ENCODE measurements around the gene CAPNS1.
"Not testable (repeated sequence)": the region's sequence is repeated elsewhere in the genome, so short reads cannot be mapped to it uniquely, and the experiment has no call there.

The CAPNS1 gene

DNA sequence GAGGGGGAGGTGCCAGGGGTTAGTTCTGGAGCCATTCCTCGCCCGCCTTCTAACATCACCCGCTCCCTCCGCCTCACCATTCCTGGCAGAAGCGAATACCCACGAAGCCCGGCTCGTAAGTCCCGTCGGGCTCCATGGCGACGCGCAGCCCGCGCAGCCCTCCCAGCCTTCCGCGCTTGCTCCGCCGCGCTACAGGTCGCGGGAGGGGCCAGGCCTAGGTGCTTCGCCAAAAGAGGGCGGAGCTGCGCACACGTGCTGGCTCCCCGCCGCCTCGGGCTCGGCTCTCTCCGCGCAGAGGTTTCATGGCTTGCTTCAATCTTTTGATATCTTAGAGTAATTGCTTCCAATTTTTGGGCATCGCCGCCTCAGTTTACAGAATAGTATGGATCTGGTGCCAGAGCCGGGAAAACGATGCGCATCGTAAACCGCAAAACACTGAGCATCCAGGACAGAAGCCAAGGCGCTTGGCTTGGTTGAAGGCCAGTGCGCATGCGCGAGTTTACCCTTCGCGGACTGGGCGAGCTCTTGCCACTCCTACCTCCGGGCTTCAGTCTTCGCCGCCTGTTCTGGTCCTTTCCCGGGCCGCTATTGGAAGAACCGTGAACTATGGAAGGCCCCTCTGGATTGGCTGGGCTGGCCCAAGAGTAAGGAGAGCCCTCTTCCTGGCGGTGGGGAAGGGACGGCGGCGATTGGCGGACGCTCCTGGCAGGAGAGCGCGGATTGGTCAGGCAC is 25.0 kb upstream of the CAPNS1 start, which contains the start of gene POLR2I:
Gene POLR2I, minus strand, starts transcription at position 155 of the 732 bp plus-strand sequence. Its CDS starts 19 bp downstream, at position 136.
- DNase-seq, result peak; percentile 100

DNA sequence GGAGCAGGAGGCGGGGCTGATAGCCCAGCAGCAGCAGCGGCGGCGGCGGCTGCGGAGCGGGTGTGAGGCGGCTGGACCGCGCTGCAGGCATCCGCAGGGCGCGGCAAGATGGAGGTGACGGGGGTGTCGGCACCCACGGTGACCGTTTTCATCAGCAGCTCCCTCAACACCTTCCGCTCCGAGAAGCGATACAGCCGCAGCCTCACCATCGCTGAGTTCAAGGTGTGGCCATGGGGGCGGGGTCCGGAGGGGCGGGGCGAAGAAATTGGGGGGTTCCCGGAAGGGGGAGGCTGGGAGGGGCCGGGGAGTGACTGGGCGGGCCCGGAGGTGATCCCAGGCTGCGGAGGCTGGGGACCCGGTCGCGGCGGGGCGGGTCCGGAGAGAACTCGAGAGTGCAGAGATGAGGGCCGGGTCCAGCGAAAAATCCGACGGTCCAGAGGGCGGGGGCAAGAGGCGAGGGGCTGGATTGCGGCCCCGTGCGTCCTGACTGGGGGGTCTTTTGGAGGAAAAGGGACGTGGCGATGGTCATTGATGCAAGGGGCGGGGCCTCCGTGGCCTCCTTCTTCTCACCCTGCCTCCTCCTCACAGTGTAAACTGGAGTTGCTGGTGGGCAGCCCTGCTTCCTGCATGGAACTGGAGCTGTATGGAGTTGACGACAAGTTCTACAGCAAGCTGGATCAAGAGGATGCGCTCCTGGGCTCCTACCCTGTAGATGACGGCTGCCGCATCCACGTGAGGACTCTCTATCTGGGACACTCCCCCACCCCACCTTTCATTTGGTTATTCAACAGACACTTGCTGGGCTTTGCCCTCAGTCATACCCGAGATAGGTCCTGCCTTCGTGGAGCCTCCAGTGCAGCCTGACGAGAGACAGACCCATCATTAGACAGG is 24.2 kb upstream of the CAPNS1 start, which contains the start of gene TBCB:
Gene TBCB, plus strand, starts transcription at position 16 of the 891 bp plus-strand sequence. Its CDS starts 93 bp downstream, at position 109.
- no peak for DNase-seq

DNA sequence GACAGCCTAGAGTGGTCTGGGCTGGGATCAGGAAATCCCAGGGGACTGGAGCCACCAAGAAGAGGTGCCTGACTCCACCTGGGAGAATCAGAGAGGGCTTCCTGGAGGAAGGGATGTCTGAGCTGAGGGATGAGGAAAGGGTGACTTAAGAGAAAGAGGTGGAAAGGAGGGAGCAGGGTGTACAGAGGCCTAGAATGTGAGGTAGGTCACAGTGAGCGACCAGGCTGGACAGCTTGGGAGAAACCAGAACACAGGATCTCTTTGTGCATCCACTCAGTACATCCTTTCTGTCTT is 23.6 kb upstream of the CAPNS1 start:
- DNase-seq, result no peak

DNA sequence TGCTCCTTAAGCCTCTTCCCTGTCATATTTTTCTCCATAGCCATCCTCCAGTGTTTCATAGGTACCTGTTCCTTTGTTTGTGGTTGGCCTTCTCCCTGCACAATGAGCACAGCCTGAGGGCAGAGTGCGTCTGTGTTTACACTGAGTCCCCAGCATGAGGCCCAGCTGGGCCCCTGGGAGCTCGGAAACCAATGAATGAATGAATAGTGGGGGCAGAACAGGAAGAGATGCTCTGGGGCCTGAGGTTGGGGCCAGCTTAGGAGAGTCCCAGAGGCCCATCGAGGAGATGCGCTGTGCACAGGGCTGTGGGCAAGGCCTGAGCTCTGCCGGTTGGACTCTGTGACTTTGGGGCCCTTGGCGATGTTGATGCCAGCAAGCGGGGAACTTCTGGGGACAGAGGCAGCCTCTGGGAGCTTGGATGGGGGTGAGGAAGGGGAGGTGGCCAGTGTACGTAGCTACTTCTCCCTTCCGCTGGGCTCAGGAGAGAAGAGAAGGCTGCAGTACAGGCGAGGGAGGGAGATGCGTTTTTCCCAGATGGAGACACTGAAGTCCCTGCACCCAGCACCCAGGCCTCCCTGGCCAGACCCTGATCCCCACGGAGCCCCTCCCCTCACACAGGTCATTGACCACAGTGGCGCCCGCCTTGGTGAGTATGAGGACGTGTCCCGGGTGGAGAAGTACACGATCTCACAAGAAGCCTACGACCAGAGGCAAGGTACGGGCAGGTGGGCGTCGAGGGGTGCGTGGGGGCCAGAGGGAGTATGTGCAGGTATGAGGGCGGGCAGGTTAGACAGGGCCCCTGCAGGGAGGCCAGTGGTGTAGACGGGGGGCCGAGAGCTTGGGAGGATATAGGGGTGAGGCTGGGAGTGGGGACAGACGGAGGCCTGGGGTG is 19.5 kb upstream of the CAPNS1 start:
- DNase-seq, result no peak

DNA sequence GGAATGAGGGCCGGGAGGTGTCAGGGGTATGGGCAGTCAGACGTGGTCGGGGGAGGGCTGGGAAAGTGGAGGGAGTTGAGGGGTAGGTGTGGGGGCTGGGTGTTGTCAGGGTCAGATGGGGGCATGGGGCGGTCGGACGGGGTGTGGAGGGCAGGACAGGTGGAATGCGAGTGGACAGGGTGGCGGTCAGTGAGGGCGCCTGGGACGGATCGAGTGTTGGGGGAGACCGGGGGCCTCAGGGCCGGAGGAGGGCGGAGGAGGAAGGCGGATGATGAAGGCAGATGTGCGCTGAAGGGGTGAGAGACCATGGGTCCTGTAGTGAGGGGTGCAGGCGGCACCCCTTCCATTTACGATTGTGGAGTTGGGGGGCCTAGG is 18.9 kb upstream of the CAPNS1 start:
- no peak for DNase-seq

- no peak for DNase-seq
These were observed 18.3 kb upstream of the CAPNS1 start for GRCh38 chr19:36121486-36122124.

DNA sequence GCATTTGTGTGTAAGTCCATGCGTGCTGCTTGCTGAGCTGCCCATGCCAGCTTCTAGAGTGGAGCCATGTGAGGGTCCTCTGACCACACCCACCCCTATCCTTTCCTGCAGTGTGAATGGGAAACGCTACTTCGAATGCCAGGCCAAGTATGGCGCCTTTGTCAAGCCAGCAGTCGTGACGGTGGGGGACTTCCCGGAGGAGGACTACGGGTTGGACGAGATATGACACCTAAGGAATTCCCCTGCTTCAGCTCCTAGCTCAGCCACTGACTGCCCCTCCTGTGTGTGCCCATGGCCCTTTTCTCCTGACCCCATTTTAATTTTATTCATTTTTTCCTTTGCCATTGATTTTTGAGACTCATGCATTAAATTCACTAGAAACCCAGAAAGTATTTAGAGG is 14.3 kb upstream of the CAPNS1 start:
- no peak for DNase-seq

DNA sequence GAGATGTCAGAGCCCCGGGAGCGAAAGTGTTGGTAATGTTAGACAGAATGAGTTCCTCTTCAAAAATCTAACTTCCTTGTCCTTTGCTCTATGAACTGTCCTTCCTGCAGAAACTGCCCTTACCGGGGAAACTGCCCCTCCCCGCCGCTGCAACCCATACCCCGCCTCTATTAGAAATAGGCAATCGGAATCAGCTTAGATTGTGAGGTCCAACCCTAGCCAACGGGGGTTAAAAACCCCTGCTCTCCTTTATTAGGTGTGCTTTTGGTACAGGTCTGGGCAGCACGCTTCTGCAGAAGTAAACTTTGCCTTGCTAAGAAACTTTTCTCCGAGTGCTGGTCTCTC is 11.5 kb upstream of the CAPNS1 start:
- DNase-seq, result no peak

DNA sequence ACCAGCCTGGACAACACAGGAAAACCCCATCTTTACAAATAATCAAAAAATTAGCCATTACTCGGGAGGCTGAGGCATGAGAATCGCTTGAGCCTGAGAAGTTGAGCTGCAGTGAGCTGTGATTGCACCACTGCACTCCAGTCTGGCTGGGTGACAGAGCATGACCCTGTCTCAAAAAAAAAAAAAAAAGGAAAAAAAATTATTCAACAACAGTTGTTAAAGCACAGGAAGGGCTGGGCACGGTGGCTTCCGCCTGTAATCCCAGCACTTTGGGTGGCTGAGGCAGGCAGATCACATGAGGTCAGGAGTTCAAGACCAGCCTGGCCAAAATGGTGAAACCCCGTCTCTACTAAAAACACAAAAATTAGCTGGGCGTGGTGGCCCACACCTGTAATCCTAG is 8.6 kb upstream of the CAPNS1 start:
- not testable (repeated sequence) for DNase-seq

GRCh38 chr19:36134867-36135266 is 5.0 kb upstream of the CAPNS1 start:
- DNase-seq, result not testable (repeated sequence)

- DNase-seq, result peak; percentile 45
These were observed 2.7 kb upstream of the CAPNS1 start for GRCh38 chr19:36136964-36137686.

DNA sequence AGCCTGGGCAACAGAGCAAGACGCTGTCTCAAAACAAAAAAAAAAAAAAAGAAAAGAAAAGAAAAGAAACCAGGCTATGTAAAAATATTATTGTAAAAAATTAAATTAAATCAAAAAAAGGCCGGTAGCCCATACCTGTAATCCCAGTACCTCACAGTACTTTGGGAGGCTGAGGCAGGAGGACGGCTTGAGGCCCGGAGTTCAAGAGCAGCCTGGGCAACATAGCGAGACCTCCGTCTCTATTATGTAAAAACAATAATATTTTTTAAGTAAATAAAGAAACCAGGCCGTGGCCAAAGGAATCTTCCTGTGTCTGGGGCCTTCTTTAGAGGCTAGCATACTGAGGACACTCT is 770 bp upstream of the CAPNS1 start:
- DNase-seq, result no peak

DNA sequence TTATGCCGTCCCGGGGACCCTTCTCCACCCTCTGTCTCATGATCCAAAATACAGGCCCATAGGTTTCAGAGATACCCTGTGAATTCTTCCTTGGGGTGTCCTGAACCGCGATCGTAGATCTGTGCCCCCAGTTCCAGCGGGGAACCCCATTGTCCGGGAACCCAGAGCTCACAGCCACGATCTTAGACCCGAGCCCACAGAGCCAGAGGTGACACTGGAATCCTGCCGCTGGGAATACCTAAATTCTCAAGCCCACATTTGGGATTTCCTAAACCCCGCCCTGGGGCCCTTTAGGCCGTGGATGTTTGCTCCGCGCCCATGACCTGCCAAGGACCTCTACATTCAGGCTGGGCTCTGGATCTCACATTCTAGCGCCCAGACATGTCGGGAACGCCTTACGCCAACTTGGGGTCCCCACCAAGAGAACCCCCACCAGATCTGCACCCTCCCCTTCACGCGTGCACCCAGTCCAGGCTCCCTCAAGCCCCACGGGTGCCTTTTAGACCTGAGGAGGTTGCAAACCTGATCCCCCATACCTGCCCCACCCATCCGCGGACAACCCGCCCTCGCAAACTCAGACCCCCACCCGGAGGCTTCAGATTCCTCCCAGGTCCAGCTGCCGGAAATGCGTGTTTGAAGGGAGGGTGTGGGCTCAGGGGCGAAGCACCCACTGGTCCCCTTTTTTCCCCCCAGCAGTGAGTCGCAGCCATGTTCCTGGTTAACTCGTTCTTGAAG is 605 bp downstream of the CAPNS1 start:
- DNase-seq, result peak; percentile 73

DNA sequence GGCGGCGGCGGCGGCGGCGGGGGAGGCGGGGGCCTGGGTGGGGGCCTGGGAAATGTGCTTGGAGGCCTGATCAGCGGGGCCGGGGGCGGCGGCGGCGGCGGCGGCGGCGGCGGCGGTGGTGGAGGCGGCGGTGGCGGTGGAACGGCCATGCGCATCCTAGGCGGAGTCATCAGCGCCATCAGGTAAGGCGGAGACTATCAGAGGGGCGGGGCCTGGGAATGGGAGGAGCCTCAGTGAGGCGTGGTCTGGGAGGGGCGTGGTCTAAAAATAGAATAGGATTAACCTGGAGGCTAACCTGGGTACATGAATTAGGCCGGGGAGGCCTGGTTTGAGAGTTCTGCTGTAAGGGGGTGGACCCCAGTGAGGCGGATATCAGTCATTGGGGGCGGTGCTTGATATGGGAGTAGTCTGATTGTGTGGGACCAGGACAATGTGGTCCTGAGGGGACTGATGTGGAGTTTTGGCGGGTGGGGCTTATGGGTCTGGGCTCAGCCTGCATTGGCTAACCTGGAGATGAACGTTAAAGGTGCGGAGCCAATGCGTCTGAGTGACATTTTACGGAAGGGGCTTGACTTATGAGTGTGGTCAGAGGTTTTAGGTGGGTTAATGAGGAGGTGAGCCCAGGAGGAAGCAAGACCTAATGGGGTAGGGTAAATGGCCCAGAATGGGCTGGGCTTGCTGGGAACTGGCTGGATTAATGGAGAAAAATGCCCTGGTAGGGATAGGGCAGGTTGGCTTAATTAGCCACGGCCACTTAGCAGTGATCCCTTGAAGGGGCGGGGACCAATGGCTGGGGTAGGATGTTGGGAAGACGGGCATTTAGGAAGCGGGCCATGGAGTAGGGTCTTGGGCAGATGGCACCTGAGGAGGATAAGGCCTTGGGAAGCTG is 1.4 kb downstream of the CAPNS1 start:
- peak; percentile 86 for DNase-seq

GRCh38 chr19:36142046-36142445 is 2.2 kb downstream of the CAPNS1 start:
- DNase-seq, result no peak

DNA sequence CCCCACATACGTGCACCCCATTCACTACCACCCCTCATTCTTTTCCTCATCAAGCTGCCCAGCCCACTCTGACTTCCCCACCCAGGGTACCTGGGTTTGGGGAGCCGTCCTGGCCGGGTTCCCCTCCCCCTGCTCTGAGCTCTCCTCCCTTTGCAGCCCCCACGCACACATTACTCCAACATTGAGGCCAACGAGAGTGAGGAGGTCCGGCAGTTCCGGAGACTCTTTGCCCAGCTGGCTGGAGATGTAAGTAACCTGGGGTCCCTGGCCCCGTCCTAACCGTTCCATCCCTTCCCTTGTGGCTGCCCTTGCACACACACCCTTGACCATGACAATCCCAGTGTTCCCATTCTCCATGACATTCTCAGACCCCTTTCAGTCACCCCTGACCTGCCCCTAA is 2.6 kb downstream of the CAPNS1 start:
- no peak for DNase-seq

- DNase-seq, result no peak
These were observed 4.8 kb downstream of the CAPNS1 start for GRCh38 chr19:36144624-36145023.

- DNase-seq, result no peak
These were observed 10.0 kb downstream of the CAPNS1 start for GRCh38 chr19:36149673-36150406.

DNA sequence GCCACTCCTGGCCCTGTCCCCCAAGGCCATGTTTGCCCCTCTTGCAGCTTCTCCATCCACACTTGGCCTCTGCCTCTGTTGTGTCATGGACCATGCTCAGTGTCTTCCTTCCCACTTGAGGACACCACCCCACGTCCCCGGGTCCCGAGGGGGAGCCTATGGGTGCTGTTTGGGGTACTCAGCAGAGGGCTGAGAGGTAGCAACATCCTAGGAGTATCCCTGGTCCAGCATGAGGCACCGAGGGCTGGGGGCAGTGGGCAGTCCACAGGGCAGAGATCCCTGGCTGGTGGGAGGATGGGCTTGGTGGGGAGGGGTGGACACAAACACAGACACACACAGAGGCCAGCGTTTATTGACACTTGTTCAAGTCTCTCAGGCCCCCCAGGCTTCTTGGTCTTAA is 10.7 kb downstream of the CAPNS1 start:
- DNase-seq, result no peak

Data from fibroblast of skin of right biceps (primary cell).